ENCODE measurements around the gene ARL14. TPM values are rescaled to one million over a fixed set of nuclear protein-coding genes. Genes with fewer than 3 reads are reported as not detected.
"Not testable (repeated sequence)": the region's sequence is repeated elsewhere in the genome, so short reads cannot be mapped to it uniquely, and the experiment has no call there.

ARL14 gene
- total RNA-seq, 2 donors from 2014 or later = not detected

DNA sequence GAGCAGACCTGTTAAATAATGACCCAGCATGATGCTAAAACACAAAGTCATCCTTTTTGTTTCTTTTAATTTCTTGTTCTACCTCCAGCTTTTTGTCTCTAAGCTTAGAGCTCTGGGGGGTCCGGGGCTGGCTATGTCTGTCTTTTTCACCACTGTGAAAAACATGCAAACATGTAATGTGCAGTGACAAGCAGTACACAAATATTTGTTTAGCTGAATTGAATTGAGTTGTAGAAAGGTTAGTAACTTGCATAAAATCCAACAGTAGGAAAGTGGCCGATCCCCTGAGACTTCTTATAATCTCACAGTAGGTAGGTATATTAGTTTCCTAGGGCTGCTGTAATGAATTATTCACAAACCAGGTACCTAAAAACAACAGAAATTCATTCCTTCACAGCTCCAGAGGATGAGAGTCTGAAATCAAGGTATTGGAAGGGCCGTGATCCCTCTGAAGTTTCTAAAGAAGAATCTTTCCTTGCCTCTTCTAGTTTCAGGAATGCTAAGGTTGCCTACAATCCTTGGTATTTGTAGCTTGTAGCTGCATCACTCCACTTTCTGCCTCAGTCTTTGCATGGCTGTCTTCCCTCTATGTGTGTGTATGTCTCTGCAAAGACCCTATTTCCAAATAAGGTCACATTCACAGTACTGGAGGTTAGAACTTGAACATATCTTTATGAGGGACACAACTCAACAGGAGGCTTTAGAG is 32.7 kb downstream of the ARL14 start:
- H3K9me3 ChIP-seq = no peaks in the 10 kb centered on the region
- intact Hi-C loops (cut with DNase I) = loop anchor here (2.0 to 10.0 kb wide), 3 partner anchors 43 to 715 kb away; no protein-coding TSS in a partner anchor
- 73% methylated on average over 3 of the region's 3 CpGs for WGBS
- no peak overlapping the region for H3K27ac ChIP-seq
- H3K4me1 ChIP-seq (replicated peaks) = no peaks in the 10 kb centered on the region
- no peak for DNase-seq (ENCODE audit: low spot score)
- no peaks in the 10 kb centered on the region for H3K27me3 ChIP-seq (replicated peaks; ENCODE audit: insufficient read depth)
- no peaks in the 10 kb centered on the region for H3K36me3 ChIP-seq
- no peak for TF ChIP-seq POLR2AphosphoS5 (IDR thresholded peaks at IDR 0.05)
- TF ChIP-seq CTCF (IDR thresholded peaks at IDR 0.05) = no peak
- TF ChIP-seq POLR2A (IDR thresholded peaks at IDR 0.05) = no peak
- H3K4me3 ChIP-seq = no peak overlapping the region

DNA sequence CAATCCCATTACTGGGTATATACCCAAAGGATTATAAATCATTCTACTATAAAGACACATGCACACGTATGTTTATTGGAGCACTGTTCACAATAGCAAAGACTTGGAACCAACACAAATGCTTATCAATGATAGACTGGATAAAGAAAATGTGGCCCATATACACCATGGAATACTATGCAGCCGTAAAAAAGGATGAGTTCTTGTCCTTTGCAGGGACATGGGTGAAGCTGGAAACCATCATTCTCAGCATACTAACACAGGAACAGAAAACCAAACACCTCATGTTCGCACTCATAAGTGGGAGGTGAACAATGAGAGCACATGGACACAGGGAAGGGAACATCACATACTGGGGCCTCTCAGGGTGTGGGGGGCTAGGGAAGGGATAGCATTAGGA is 36.2 kb downstream of the ARL14 start:
- H3K27ac ChIP-seq; H3K27me3 ChIP-seq (replicated peaks; ENCODE audit: insufficient read depth); DNase-seq (ENCODE audit: low spot score); intact Hi-C loops (cut with DNase I); H3K36me3 ChIP-seq; H3K9me3 ChIP-seq; H3K4me1 ChIP-seq (replicated peaks); H3K4me3 ChIP-seq: not testable (repeated sequence)
- WGBS = 92% methylated on average over 3 of the region's 3 CpGs

- Histone ChIP-seq H3K4me3 (no peak overlapping the region), H3K4me1 (replicated peaks) (no peaks in the 10 kb centered on the region), H3K36me3 (no peaks in the 10 kb centered on the region), H3K27me3 (replicated peaks; ENCODE audit: insufficient read depth) (no peaks in the 10 kb centered on the region), H3K27ac (no peak overlapping the region), H3K9me3 (no peaks in the 10 kb centered on the region)
- intact Hi-C loops (cut with DNase I) = no loop called here
- no peak for DNase-seq (ENCODE audit: low spot score)
- no peak for TF ChIP-seq POLR2A (IDR thresholded peaks at IDR 0.05)
- no peak for TF ChIP-seq POLR2AphosphoS5 (IDR thresholded peaks at IDR 0.05)
- no peak for TF ChIP-seq CTCF (IDR thresholded peaks at IDR 0.05)
- 95% methylated on average over 11 of the region's 11 CpGs for WGBS
Observed at GRCh38 chr3:160719710-160720109, 42.8 kb downstream of the ARL14 start.

GRCh38 chr3:160720123-160720746 is 43.3 kb downstream of the ARL14 start:
- no peaks in the 10 kb centered on the region for H3K4me1 ChIP-seq (replicated peaks)
- no peak overlapping the region for H3K4me3 ChIP-seq
- H3K9me3 ChIP-seq = no peaks in the 10 kb centered on the region
- no peaks in the 10 kb centered on the region for H3K27me3 ChIP-seq (replicated peaks; ENCODE audit: insufficient read depth)
- 91% methylated on average over 5 of the region's 5 CpGs for WGBS
- H3K36me3 ChIP-seq = no peaks in the 10 kb centered on the region
- no peak for TF ChIP-seq POLR2AphosphoS5 (IDR thresholded peaks at IDR 0.05)
- intact Hi-C loops (cut with DNase I) = no loop called here
- DNase-seq (ENCODE audit: low spot score) = no peak
- no peak overlapping the region for H3K27ac ChIP-seq

- Histone ChIP-seq H3K27ac (no peak overlapping the region), H3K9me3 (no peaks in the 10 kb centered on the region), H3K4me1 (replicated peaks) (no peaks in the 10 kb centered on the region), H3K36me3 (no peaks in the 10 kb centered on the region), H3K4me3 (no peak overlapping the region), H3K27me3 (replicated peaks; ENCODE audit: insufficient read depth) (no peaks in the 10 kb centered on the region)
- 86% methylated on average over 2 of the region's 2 CpGs for WGBS
- DNase-seq (ENCODE audit: low spot score) = no peak
- TF ChIP-seq CTCF (IDR thresholded peaks at IDR 0.05) = no peak
- TF ChIP-seq POLR2AphosphoS5 (IDR thresholded peaks at IDR 0.05) = no peak
- TF ChIP-seq POLR2A (IDR thresholded peaks at IDR 0.05) = no peak
- intact Hi-C loops (cut with DNase I) = no loop called here
Observed at GRCh38 chr3:160722331-160722730, 45.4 kb downstream of the ARL14 start.

GRCh38 chr3:160725338-160725737 is 48.4 kb downstream of the ARL14 start:
- H3K9me3 ChIP-seq = no peaks in the 10 kb centered on the region
- no peak overlapping the region for H3K27ac ChIP-seq
- no peaks in the 10 kb centered on the region for H3K27me3 ChIP-seq (replicated peaks; ENCODE audit: insufficient read depth)
- no peaks in the 10 kb centered on the region for H3K36me3 ChIP-seq
- intact Hi-C loops (cut with DNase I) = no loop called here
- no peak for TF ChIP-seq CTCF (IDR thresholded peaks at IDR 0.05)
- TF ChIP-seq POLR2A (IDR thresholded peaks at IDR 0.05) = no peak
- no peak for TF ChIP-seq POLR2AphosphoS5 (IDR thresholded peaks at IDR 0.05)
- no peaks in the 10 kb centered on the region for H3K4me1 ChIP-seq (replicated peaks)
- WGBS = 45% methylated on average over 2 of the region's 2 CpGs
- no peak for DNase-seq (ENCODE audit: low spot score)
- H3K4me3 ChIP-seq = no peak overlapping the region
